ENCODE results near the gene HCAR3. TPM values are rescaled to one million over a fixed set of nuclear protein-coding genes. Genes with fewer than 3 reads are reported as not detected.
"Not testable (repeated sequence)": the region's sequence is repeated elsewhere in the genome, so short reads cannot be mapped to it uniquely, and the experiment has no call there.

Gene HCAR3
- total RNA-seq, 1 donor from 2014 or later: 0.15 TPM

DNA sequence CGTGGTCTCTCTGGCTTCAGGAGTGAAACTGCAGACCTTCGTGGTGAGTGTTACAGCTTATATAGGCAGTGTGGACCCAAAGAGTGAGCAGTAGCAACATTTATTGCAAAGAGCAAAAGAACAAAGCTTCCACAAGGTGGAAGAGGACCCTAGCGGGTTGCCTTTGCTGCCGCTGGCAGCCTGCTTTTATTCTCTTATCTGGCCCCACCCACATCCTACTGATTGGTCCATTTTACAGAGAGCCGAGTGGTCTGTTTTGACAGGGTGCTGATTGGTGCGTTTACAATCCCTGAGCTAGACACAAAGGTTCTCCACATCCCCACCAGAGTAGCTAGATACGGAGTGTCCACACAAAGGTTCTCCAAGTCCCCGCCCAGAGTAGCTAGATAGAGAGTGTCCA lies 40.6 kb downstream of the HCAR3 start:
- intact Hi-C loops (cut with micrococcal nuclease): not testable (repeated sequence)

DNA sequence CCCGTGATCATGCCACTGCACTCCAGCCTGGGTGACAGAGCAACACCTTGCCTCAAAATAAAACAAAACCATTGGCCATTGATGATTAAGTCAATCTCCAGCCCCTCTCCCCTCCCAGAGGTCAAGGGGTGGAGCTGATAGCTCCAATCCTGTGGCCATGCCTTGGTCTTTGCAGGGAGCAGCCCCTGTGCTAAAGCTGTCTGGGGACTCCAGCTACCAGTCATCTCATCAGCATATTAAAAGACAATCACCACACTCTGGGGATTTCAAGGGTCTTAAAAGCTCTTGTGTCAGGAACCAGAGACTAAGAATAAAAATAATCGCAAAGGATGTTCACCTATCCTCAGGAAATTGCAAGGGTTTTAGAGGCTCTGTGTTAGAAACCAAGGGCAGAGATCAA lies 44.1 kb downstream of the HCAR3 start:
- intact Hi-C loops (cut with micrococcal nuclease): no loop called here

DNA sequence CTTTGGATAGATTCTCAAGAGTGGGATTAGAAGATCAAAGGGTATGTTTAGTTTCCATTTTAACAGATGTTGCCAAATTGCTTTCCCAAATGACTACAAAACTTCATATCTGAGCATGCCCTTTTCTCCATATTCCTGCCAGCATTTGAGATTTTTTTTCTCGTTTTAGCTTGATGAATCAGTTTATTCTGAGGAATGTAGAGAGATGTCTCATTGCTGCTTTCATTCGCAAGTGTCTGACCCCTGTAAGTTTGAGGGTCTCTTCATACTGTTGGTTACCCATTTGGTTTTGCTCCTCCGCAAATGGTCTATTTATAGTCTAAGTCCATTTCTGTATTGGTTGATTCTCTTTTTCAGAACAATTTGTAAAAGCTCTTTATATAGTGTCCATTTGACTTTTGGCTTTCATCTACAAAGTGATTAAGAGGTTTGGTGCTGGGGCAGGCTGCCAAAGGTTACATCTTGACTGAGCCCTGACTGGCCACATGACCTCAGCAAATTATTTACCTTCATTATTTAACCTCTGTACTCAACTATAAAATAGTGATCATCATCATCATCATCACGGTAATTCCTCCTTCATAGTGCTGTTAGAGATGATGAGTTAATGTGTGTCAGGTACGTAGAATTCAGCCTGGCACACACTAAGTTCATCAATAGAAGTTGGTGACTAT lies 47.1 kb downstream of the HCAR3 start:
- intact Hi-C loops (cut with micrococcal nuclease): no loop called here

DNA sequence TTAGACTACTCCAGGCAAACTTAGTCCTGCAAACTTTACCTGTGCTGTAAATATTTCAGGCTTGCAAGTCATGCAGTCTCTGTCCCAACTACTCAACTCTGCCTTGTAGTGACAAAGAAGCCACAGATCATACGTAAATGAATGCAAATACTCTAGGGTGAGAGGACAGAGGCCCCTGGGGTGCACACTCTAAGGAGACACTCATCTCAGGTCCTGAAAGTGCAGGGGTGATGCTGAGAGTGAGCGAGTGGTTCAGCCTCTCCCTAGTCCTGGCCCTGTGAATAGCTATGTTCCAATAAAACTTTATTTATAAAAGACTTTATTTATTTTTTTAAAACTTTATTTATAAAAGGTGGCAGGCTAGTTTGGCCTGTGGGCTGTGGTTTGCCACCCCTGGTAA lies 48.3 kb downstream of the HCAR3 start:
- intact Hi-C loops (cut with micrococcal nuclease): no loop called here

DNA sequence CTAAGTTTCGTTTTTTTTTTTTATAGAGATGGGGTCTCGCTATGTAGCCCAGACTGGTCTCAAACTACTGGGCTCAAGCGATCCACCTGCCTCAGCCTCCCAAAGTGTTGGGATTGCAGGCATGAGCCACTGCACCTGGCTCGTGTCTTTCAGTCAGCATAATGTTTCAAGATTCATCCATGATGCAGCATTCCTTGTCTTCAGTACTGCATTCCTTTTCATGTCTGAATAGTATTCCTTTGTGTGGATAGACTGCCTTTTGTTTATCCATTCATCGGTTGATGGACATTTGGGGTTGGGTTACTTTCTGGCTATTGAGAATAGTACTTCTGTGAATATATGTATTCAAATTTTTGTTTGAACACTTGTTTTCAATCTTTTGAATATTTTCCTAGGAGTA lies 50.9 kb downstream of the HCAR3 start:
- intact Hi-C loops (cut with micrococcal nuclease): no loop called here

DNA sequence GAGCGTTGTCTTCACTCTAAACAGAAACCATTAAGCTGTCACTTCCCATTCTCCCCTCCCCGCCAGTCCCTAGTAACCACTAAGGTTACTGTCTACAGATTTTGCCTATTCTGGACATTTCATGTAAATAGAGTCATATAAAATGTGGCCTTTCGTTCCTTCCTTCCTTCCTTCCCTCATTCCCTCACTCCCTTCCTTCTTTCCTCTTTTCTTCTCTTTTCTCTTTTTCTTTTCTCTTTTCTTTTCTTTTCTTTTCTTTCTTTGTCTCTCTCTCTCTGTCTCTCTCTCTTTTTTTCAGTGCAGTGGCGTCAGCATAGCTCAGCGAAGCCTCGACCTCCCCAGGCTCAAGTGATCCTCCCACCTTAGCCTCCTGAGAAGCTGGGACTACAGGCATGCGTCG lies 51.3 kb downstream of the HCAR3 start:
- intact Hi-C loops (cut with micrococcal nuclease): no loop called here

Other genes with a start within 250 kb of the HCAR3 start
- gene ZCCHC8, start 215.9 kb downstream of the HCAR3 start, total RNA-seq: 41.0 and 45.6 TPM in 2 replicates
- gene RSRC2, start 189.9 kb downstream of the HCAR3 start, total RNA-seq: 95.8 and 98.4 TPM in 2 replicates
- 99.7 and 101 TPM in 2 replicates for gene KNTC1, start 189.6 kb downstream of the HCAR3 start, total RNA-seq
- 0.27 and 0.29 TPM in 2 replicates for gene HCAR2, start 13.5 kb downstream of the HCAR3 start, total RNA-seq
- gene HCAR1, start 14.0 kb upstream of the HCAR3 start, total RNA-seq: 2.0 and 2.4 TPM in 2 replicates
- 64.6 and 69.6 TPM in 2 replicates for gene DENR, start 36.0 kb upstream of the HCAR3 start, total RNA-seq
- gene CCDC62, start 57.8 kb upstream of the HCAR3 start, total RNA-seq: 0.32 and 0.46 TPM in 2 replicates
- gene HIP1R, start 118.6 kb upstream of the HCAR3 start, total RNA-seq: 24.5 and 24.9 TPM in 2 replicates
- 31.7 and 32.4 TPM in 2 replicates for gene VPS37B, start 179.3 kb upstream of the HCAR3 start, total RNA-seq
- 4.9 and 7.1 TPM in 2 replicates for gene ABCB9, start 249.7 kb upstream of the HCAR3 start, total RNA-seq